Cardiac muscle cell (in vitro differentiated cells and primary cell): ENCODE results near the gene CCNQ. TPM values are rescaled to one million over a fixed set of nuclear protein-coding genes. Genes with fewer than 3 reads are reported as not detected.

Source experiments
- DNase-seq, 2 donors: peaks; one replicate each; pipeline versions ENCODE4 v3.0.0 to v3.0.0-alpha.2; 2010 to 2017; ENCODE audit warnings: low read depth in 1 of 2, low spot score in 1 of 2
- H3K27ac ChIP-seq: fragments of 200-600 bp; sonication (generic); 2 replicates; pipeline ENCODE4 v1.5.1; 2016
- H3K27me3 ChIP-seq: fragments of 200-600 bp; sonication (generic); 2 replicates; pipeline ENCODE4 v1.6.0; 2016; ENCODE audit warnings: control low read depth
- H3K36me3 ChIP-seq: fragments of 200-600 bp; sonication (generic); 2 replicates; pipeline ENCODE4 v1.5.1; 2016; ENCODE audit warnings: control low read depth
- H3K4me1 ChIP-seq: fragments of 200-600 bp; sonication (generic); 2 replicates; pipeline ENCODE4 v1.8.1; 2017; ENCODE audit warnings: low read depth, mild to moderate bottlenecking, mixed run types
- H3K4me3 ChIP-seq: fragments of 200-600 bp; sonication (generic); 2 replicates; pipeline ENCODE4 v1.5.1; 2016; ENCODE audit warnings: mild to moderate bottlenecking
- H3K9me3 ChIP-seq: fragments of 200-600 bp; sonication (generic); 2 replicates; pipeline ENCODE4 v1.5.1; 2017; ENCODE audit warnings: low read depth, mild to moderate bottlenecking, control low read depth
- polyA plus RNA-seq: library from polyadenylated mRNA; unstranded; fragments of >200 nt; fragmentation: Nextera tagmentation; extraction: Ambion mirVana; gene quantifications from 2 replicates; pipeline ENCODE4 v1.2.1, GENCODE V29; 2016
- total RNA-seq: library from RNA; depleted of rRNA; stranded (reverse); fragments of >200 nt; gene quantifications from 2 replicates; pipeline ENCODE4 v1.2.3, GENCODE V29; 2016
- TF ChIP-seq, protein P1 (sequence below): IDR thresholded peaks from 2 replicates; pipeline ENCODE4 v1.5.1; 2012; ENCODE audit warnings: low read depth, mild to moderate bottlenecking, low read length

The CCNQ gene
- total and polyA plus RNA-seq, 2 experiments from 2014 or later: 28.5 to 37.0 TPM

DNA sequence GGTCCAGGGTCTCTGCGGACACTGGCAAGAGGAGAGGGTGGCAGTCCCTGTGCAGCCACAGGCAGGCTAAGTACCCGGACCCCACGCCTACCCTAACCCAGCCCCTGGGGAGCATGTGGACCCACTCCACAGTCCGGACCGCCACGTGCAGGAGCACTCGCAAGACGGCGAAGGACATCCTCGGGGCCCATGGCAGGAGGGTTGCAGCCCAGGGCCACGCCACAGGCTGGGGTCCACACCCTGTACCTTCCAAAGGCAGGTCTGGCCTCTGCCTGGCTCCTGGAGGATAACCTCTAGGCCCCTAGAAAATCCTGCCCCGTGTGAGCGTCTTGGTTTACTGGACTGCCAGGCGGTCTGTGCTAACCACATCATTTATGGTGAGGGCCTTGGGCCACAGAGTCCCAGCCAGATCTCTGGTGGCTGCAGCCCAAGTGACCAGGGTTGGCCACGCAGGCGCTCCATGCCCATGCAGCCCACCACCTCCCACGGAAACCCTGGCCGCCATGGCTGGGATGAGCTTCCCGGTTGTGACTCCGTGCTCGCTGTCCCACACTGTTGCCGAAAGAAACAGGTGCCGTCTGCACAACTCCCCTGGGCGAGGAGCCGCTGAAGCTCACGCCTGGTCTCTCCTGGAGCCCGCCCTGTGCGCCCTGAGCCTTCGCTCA is 10.0 kb downstream of the CCNQ start:
- H3K9me3 ChIP-seq: no peaks in the 10 kb centered on the region
- H3K36me3 ChIP-seq: no peaks in the 10 kb centered on the region
- H3K27me3 ChIP-seq: no peaks in the 10 kb centered on the region
- DNase-seq: no peak
- TF ChIP-seq, protein P1, sequence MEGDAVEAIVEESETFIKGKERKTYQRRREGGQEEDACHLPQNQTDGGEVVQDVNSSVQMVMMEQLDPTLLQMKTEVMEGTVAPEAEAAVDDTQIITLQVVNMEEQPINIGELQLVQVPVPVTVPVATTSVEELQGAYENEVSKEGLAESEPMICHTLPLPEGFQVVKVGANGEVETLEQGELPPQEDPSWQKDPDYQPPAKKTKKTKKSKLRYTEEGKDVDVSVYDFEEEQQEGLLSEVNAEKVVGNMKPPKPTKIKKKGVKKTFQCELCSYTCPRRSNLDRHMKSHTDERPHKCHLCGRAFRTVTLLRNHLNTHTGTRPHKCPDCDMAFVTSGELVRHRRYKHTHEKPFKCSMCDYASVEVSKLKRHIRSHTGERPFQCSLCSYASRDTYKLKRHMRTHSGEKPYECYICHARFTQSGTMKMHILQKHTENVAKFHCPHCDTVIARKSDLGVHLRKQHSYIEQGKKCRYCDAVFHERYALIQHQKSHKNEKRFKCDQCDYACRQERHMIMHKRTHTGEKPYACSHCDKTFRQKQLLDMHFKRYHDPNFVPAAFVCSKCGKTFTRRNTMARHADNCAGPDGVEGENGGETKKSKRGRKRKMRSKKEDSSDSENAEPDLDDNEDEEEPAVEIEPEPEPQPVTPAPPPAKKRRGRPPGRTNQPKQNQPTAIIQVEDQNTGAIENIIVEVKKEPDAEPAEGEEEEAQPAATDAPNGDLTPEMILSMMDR: no peak
- H3K4me3 ChIP-seq: no peak overlapping the region
- H3K4me1 ChIP-seq: no peaks in the 10 kb centered on the region
- no peak overlapping the region for H3K27ac ChIP-seq

DNA sequence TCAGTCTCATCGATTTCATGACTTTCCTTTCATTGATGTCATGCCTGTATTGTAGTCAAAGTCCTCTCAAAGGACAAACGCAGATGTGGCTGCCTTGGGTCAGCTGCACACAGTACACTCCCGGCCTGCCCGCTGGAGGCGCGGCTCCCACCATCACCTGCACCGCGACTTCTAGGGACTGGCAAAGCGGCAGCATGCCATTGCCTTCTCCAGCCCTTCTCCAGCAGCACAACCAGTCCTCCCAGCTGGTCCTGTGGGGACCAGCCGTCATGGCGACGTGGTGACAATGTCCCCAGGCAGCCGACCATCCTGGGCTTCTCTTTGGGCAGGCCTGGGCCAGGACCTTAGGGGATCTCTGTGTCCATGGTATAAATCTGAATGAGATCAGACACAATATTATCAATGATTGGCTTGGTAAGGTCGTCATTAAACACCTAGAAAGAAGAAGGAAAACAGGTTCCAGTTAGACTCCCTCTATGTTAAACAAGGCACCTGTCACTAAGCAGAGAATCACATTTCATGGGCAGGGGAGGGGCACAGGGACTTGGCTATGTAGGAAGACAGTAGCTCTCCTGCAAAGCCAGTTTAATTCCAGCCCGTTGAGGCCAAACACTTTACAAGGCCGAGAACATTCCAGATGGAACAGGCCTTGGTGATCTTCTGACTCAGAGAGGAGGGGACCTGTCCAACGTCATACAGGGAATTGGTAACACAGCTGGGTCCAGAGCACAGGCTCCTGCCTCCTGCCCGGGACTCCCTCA is 10.7 kb downstream of the CCNQ start:
- DNase-seq: no peak
- no peak overlapping the region for H3K4me3 ChIP-seq
- H3K27me3 ChIP-seq: no peaks in the 10 kb centered on the region
- H3K27ac ChIP-seq: no peak overlapping the region
- H3K4me1 ChIP-seq: no peaks in the 10 kb centered on the region
- H3K36me3 ChIP-seq: no peaks in the 10 kb centered on the region
- TF ChIP-seq, protein P1: no peak
- no peaks in the 10 kb centered on the region for H3K9me3 ChIP-seq

DNA sequence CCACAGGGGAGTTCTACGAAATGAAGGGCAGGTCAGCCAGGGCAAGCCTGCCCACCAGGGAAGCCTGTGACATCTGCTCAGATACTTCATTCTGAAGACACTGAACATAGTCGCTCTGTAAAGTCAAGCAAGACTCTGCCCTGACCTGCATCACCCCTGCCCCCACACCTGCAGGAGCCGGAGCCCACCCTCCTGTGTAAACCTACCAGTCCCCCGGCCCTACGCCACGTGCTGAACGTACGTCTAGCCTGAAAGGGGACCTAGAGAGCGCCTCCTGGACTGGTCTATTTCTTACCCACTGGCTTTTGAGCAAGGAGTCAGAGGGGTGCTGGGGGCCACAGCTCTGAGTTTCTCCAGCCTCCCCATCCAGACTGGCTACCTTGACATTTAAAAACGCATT is 11.6 kb downstream of the CCNQ start:
- no peaks in the 10 kb centered on the region for H3K36me3 ChIP-seq
- no peak for DNase-seq
- no peak overlapping the region for H3K27ac ChIP-seq
- no peaks in the 10 kb centered on the region for H3K4me1 ChIP-seq
- H3K4me3 ChIP-seq: no peak overlapping the region
- no peaks in the 10 kb centered on the region for H3K27me3 ChIP-seq
- H3K9me3 ChIP-seq: no peaks in the 10 kb centered on the region
- TF ChIP-seq, protein P1: no peak

DNA sequence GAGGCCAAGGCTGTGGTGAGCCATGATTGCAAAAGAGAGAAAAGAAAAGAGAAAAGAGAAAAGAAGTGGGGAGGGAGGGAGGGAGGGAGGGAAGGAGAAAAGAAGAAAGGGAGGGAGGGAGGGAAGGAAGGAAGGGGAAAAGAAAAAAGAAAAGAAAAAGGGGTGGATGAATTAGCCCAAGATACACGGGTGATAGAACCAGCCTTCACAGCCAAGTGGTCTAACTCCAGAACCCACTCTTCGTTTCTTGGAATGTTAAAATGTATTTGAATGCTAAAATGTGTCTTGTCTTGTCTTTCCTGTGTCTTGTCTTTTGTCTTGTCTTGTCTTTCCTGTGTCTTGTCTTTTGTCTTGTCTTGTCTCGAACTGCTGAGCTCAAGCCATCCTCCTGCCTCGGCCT is 13.1 kb downstream of the CCNQ start:
- no peaks in the 10 kb centered on the region for H3K27me3 ChIP-seq
- H3K36me3 ChIP-seq: no peaks in the 10 kb centered on the region
- TF ChIP-seq, protein P1: no peak
- no peak overlapping the region for H3K4me3 ChIP-seq
- H3K4me1 ChIP-seq: no peaks in the 10 kb centered on the region
- no peak overlapping the region for H3K27ac ChIP-seq
- no peak for DNase-seq
- no peaks in the 10 kb centered on the region for H3K9me3 ChIP-seq

DNA sequence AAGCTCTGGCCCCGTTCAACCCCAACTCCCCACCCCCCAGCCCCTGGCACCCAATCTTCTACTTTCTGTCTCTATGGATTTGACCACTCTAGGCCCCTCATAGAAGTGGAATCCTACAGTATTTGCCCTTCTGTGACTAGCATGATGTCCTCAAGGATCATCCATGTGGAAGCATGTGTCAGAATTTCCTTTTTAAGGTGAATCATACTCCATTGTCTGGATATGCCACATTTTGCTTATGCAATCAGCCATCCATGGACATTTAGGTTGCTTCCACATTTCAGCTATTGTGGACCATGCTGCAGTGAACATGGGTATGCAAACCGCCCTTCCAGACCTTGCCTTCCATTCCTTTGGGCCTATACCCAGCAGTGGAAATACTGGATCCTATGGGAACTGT is 15.5 kb downstream of the CCNQ start:
- Histone ChIP-seq H3K4me1 (no peaks in the 10 kb centered on the region), H3K36me3 (no peaks in the 10 kb centered on the region), H3K9me3 (no peaks in the 10 kb centered on the region), H3K27ac (no peak overlapping the region), H3K27me3 (no peaks in the 10 kb centered on the region), H3K4me3 (no peak overlapping the region)
- DNase-seq: no peak
- TF ChIP-seq, protein P1: no peak
